ENCODE results near the gene COTL1.

GRCh38 chr16:84520725-84521496, 97.0 kb downstream of the COTL1 start:
- TF ChIP-seq EP300 (IDR thresholded peaks at IDR 0.05) (no peak), CTCF (IDR thresholded peaks at IDR 0.05) (no peak), POLR2A (IDR thresholded peaks at IDR 0.05) (no peak)
